Measurements from ENCODE around the gene DLGAP4. TPM values are rescaled to one million over a fixed set of nuclear protein-coding genes. Genes with fewer than 3 reads are reported as not detected.

DLGAP4 gene
- total and polyA plus RNA-seq, 9 of the 15 experiments (the other 6 are each of a cell fraction or from before 2014, with no cell fraction given), result 0.31 to 34.1 (median 4.5) TPM

- TF ChIP-seq MYBL2 (IDR thresholded peaks at IDR 0.05; ENCODE audit: low read depth) (no peak), MYBL2 (CRISPR knock-in tag; IDR thresholded peaks at IDR 0.05; ENCODE audit: borderline replicate concordance) (no peak), ZNF280B (CRISPR knock-in tag; IDR thresholded peaks at IDR 0.05) (no peak), ELF1 (tag; IDR thresholded peaks at IDR 0.05) (no peak), HEY1 (CRISPR knock-in tag; IDR thresholded peaks at IDR 0.05; ENCODE audit: borderline replicate concordance) (no peak), ID3 (CRISPR knock-in tag; IDR thresholded peaks at IDR 0.05) (no peak), ID3 (tag; IDR thresholded peaks at IDR 0.05) (no peak), CREB5 (CRISPR knock-in tag; IDR thresholded peaks at IDR 0.05) (no peak), E2F3 (CRISPR knock-in tag; IDR thresholded peaks at IDR 0.05) (no peak), SMARCB1 (IDR thresholded peaks at IDR 0.05; ENCODE audit: insufficient read length, low read depth) (no peak), CBFA2T3 (IDR thresholded peaks at IDR 0.05) (peak; percentile 65), ZNF431 (CRISPR knock-in tag; IDR thresholded peaks at IDR 0.05) (peak; percentile 11; the same call in 1 of the 2 replicates), SMARCA5 (IDR thresholded peaks at IDR 0.05) (no peak; the same call in 1 of the 2 replicates), CREBBP (IDR thresholded peaks at IDR 0.05; ENCODE audit: low read depth, low read length) (no peak), ATF4 (CRISPR knock-in tag; IDR thresholded peaks at IDR 0.05) (no peak), MXD1 (CRISPR knock-in tag; IDR thresholded peaks at IDR 0.05; ENCODE audit: borderline replicate concordance, poor library complexity, severe bottlenecking) (no peak), ZBTB43 (CRISPR knock-in tag; IDR thresholded peaks at IDR 0.05) (no peak), ZBTB5 (IDR thresholded peaks at IDR 0.05) (no peak), CHCHD3 (CRISPR knock-in tag; IDR thresholded peaks at IDR 0.05) (no peak), ZKSCAN1 (IDR thresholded peaks at IDR 0.05; ENCODE audit: low read depth, low read length) (no peak), MECOM (CRISPR knock-in tag; IDR thresholded peaks at IDR 0.05) (no peak)
These were observed 268.4 kb downstream of the DLGAP4 start (continued) for GRCh38 chr20:36574366-36575135.

Measured in K562 (cell line).